ENCODE results near the gene FSTL4.

FSTL4 gene

DNA sequence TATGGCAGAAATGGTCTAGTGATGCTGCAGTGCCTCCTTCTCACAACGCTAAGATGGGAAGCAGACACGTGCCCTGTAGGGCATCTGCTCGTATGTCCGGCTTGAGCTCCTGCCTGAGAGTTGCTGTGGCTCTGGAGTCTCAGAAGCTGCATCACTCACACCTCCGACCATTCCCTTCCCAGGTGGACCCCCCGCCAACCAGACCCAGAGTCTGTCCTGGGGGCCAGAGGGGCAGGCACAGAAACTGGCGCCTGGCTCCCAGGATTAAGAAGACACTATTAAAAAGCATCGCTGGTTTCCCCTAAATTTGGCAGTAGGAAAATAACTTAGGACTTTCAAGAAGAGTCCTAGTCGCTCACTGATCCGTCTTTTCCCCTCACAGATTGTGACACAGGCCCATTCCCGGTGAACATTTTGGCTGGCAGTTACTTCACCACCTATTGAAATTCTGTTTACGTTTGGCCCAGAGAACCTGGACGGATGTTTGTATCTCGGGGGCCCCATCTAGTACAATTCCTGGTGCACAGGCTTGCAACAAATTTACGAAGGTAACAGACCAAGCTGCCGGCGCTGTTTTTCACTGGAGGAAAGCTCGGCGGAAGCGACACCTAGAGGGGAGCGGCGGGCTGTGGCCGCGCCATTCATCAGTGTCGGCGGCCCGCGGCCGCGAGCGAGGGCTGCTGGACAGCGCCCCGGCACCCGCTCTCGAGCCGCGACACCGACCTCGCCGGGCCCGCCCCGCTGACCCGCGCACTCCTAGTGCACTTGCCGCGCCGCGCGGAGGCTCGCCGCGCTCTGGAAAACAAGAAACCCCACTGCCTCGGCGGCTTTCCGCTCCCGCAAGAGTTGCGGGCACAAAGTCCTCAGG lies 1.6 kb downstream of the FSTL4 start:
- DNase-seq = no peak

DNA sequence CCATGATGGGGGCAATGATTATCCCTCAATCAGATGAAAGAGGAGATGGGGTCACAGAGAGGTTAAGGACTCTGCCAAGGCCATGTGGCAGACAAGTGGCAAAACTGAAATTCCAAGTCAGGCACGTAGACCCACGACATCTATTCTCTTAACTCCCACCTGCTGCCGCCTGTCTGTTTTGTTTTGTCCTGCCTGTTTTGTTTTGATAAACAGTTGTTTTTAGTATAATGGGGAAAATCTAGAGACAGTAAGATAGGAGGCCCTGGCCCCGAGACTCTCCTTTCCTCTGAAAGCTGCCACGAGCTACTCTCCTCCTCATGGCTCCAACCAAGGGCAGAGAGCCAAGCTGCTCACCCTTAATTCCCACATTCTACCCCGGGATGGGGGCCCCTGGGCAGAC lies 4.9 kb downstream of the FSTL4 start:
- no peak for DNase-seq

DNA sequence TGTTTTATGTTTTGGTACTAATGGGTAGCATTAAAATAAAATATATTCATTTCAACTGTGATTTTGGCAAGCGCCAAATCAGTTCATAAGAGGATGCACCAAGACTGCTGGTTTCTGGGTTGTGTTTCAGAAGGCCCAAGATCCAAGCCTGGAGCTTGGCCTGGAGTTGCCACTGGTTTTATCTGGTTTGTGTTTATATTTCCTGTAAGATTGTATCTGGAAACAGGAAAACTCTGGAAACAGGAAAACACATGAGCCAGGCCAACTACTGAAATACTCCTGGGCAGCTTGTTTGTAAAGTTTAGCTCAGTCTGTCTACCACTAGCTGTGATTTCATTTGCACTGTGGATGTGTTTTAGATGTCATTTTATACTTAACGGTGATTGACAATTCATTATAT lies 5.5 kb downstream of the FSTL4 start:
- no peak for DNase-seq

DNA sequence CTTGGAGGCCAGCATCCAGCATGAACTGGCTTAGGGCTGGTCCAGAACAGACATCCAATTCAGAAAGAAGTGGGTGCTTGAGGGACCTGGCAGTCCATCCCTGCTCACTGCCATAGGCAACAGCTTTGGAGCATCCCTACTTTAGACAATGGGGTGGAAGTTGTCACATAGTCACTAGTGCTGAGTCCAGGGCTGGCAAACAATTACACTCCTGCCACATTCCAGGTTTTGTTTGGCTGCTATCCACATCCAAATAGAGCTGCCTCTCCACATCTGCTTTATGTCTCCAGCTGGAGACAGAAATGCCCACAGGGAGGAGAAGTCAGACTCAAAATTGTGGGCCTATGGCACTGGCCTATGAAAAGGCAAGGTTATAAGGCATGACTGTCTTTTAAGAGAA lies 7.0 kb downstream of the FSTL4 start:
- DNase-seq = no peak

DNA sequence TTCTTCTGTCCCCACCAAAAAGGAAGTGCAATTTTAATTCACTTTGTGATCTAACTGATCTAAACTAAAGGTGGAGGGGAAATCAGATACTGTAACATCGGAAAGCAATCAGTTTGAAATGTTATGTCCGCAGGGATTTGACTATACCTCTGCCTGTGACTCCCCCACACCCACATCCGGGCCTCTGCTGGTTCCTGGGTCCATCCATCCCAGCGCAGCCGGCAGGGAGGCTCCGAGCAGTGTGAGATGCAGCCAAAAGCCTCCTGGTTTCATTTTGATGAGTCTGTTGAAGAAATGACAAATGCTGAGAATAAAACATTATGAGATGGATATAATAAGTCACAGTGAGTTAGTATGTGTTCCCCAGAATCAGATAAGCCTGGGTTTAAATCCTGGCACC lies 8.6 kb downstream of the FSTL4 start:
- no peak for DNase-seq

DNA sequence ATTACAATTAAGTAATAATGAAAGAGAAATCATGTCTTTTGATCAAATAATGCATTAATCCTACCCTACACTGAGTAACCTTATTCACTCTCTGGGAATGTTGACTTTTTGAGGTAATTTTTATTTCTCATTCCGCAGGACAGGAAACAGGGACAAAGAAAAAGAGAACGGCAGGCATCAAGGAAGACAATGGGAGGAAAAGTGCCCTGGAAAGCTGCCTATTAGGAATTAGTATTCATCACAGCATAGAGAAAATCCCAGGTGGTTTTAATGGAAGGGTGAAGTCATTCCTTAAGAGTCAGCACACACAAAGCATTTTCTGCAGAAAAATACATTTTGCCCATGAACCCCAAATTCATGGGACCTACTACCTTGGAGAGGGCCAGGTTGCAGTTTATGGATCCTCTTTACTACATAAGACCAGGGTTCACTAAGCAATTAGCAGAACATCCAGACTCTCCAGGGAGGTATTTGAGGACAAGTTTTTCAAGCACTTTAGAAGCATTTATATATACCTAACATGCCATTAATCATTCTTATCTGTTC lies 9.4 kb downstream of the FSTL4 start:
- DNase-seq = no peak

DNA sequence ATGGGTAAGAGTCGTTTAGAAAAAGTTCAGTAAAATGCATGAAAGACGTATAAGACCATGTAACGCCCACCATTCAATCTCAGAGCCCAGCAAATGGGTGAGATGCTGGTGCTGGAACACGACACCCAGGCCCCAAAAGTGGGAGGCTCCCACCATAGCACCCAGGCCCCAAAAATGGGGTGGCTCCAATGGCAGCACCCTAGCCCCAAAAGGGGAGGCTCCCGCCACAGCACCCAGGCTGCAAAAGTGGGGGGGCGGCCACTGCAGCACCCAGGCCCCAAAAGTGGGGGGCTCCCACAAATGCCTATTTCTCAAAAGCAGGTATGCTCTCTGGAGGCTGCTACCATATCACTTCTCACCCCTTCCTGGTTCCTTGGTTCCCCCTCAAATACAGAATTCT lies 12.7 kb downstream of the FSTL4 start:
- DNase-seq = no peak

DNA sequence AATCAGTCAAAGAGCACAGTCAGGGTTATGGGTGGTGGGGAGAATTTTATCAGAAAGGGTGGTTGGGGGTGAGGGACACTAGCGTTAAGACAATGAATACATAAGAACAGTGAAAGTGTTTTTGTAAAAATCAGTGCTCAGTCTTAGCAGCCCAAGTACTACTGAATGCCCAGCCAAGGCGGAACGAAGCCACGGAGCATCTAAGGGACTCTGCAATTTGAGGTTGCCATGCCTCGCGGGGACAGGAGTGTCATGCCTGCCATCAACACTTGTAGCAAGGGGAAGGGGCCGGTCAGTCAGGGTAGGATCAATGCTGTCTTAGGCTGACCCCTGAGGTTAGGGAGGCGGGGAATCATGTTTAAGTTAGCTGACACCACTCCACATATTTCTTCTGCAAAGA lies 13.3 kb downstream of the FSTL4 start:
- DNase-seq = no peak

DNA sequence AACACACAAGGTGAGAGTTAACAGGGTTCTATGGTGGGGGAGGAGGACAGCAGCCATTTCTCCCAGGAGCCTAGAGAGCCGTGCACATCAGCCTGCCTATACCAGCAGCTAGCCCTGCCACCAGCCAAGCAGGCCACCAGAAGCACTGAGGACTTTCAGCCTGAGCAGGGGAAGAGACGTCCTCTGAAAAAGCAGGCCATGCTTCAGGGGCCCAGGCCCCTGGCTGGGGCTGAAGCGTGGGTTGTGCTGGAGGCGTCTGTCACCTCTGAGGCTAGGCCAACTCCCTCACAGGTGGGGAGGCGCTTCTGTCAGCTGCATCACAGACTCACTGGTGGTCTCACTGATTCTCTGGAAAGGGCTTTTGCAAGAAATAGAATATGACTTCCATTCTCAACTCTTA lies 16.3 kb downstream of the FSTL4 start:
- DNase-seq = no peak

DNA sequence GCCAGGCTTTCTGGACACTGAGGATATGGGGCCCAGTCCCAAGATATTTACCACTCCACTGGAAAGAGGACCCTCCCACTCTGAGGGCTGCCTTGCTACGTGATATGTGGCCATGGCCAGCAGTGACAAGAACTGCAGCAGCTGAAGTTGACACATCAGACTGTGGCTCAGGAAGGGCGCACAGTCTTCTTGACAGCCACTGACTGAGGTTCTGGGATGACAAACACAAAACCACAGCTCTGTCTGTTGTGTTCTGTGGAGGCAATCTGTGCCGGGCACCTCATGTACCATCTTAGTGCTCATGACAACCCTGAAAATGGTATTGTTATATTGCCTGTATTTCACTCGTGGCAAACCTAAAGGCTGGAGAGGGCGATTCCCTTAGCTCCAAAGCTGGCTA lies 16.9 kb downstream of the FSTL4 start:
- DNase-seq = no peak

DNA sequence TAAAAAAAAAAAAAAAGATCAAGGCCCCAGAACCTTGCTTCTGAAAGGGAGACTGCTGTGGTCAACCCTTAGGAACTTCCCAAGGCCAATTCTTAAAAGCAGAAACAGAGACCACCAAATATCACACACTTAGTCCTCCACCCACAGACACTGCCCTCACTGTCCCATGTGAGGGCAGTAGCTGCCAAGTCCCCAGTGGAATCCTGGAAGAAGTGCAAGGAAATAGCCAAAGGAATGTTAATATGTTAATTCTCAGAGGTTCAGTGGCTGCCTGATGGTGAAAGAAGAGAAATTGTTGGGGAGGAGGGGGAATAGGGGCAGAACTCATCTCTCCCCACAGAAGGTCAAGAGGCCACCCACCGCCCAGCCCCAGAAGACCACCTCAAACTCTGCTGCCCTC lies 23.1 kb downstream of the FSTL4 start:
- DNase-seq = no peak

DNA sequence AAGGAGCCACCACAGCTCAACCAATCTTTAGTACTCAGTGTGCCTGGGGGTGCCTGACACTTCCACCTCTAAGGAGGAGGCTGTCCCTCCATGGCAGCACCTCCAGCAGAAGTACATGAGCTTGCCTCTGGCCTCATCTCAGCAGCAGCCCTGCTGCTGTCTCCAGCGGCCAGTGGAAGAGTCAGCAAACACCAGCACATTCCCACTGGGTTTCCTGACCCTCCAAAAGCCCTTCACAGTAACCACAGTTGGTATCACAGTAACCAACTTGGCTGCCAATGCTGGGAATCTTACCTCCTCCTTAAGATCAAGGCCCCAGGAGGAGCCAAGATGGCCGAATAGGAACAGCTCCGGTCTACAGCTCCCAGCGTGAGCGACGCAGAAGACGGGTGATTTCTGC lies 29.4 kb downstream of the FSTL4 start:
- DNase-seq = no peak

DNA sequence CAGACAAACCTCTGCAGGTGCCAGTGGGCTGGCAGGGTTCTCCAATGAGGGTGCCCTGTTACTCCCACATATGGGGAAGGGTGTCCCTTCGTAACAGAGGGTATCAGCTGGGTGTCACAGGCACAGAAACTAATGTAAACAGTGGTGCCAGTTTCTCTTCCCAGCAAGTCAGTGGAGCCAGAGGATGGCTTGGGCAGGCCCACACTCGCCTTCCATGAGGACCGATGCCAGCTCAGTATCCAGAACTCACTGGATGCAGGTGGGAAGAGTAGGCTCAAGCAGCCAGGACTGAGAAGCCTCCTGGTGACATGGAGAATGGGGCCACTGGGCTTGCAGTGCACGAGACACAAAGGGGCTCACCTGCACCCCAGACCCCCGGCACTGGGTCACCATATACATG lies 30.4 kb downstream of the FSTL4 start:
- DNase-seq = no peak

DNA sequence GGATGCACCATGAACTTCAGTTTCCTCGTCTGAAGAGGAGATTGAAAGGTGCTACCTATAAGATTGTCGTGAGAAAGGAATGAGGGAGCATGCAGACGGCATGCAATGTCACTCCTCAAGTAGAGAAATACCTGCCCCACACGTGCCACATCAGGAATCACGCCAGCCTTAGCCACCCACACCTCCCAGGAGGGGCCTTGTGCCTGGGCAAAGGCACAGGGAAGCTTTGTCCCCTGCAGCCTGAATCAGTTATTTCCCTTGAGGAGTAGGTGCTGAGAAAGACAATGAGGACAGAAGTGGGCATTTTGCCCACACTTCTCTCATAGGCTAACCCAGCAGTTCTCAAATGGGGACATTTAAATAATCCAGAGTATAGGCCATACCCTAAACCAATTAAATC lies 31.0 kb downstream of the FSTL4 start:
- no peak for DNase-seq

DNA sequence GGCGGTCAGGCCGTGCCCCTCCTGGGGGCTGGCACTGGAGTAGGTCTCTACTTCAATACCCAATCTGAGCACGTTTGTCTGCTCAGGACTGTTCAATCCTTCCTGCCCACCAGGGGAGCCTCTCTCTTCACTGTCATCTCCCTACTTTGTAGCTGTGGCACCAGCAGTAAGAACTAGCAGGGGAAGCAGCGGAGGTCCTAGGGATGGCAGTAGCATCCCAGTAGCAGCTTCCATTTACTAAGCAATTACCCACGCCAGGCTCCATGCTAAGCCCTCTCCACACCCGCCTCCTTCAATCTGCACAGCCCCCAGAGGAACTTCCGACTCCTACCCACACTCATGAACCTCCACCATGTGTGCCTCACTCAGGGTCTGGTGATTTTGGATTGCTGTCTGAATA lies 31.7 kb downstream of the FSTL4 start:
- no peak for DNase-seq

DNA sequence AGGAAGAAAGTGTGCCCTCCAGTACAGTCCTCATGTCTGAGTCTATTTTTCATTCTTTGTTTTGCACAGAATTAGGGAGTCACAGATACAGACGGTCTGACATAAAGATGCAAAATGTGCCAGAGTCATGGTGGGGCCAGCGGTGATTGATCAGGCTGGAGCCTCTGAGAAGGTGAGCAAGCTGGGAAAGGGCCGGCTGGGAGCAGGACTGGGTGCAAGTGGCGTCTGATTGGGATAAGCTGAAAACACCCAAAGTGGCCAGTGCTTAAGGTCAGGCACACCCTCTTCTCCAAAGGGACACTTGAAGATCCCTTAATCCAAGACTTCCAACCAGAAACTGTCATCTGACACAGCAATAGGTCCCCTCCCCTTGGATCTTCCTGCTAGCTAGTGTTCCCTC lies 32.6 kb downstream of the FSTL4 start:
- no peak for DNase-seq

DNA sequence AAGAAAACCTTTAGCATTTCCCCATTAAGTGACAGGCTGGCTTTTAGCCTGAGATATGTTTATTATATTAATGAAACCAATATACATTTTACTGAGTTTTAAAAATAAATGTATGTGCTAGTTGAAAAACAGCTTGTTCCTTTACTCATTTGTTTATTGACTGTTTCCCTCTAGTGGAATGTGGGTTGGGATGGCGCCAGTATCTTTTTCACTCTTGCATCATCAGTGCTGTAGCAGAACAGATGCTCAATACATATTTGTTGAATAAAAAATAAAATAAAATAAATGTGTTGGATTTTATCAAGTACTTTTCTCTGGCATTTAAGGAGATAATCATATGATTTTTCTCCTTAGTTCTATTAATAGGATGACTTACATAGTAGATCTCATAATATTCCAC lies 43.0 kb downstream of the FSTL4 start:
- no peak for DNase-seq

DNA sequence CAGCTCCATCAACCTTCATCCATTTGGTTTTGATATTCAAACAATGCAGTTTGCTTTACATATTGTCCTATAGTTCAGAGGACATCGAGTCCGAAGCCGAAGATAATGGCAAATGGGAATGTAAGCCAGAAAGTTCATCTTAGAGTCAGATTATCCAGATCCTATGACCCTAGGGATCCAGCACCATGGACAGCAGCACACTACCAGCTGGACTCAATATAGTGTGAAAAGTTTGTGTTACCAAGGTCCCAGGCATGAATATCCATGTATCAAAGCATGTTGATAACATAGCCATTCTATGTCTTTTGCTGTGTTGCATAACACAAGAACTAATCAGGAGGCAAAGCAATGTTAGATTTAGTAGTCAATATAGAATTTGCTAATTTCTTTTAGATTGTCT lies 46.3 kb downstream of the FSTL4 start:
- no peak for DNase-seq

DNA sequence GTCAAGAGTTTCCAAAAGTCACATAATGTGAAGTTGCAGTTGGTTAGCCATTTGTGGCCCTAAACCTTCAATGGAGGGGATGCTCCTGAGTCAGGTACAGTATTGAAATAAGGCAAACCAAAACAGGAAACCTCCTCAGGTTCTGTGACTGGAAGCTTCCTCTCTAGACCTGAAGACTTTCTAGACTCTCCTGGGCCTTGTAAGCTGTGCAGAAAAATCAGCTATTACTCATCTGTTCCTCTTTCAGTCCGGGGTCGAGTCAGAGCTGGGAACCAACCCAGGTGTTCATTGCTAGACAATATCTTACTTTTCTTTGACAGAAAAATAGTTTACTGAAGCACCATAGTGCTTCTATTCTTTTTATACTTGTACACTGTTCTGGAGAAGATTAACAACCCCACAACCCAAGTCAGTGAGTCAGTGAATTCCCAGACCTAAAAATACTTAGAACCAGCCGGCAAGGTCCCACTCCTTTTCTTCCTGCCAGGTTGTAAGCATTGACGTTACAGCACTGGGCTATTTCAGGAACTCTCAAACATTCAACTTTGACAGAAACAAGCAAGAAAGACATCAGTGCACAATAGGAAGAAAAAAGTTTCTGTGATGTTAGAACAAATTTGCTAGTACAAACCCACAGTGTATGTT lies 47.3 kb downstream of the FSTL4 start:
- DNase-seq = no peak

DNA sequence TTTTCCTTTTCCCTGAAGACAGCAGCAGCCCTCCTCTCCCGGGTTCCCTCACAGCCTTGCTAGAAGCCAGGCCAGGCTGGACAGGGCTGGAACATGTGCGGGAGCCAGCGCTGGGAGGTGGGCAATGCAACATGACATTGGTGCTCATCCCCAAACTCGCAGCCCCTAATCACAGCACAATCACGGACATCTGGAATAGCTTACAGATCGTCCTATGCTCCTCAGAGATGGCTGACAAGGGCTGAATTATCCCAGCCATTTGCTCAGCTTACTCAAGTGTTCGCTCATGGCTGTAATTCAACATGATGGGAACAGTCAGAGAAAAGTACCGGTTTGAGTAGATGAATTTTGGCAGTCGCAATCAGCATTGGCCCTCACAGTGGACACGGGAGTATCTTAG lies 49.8 kb downstream of the FSTL4 start:
- no peak for DNase-seq

DNA sequence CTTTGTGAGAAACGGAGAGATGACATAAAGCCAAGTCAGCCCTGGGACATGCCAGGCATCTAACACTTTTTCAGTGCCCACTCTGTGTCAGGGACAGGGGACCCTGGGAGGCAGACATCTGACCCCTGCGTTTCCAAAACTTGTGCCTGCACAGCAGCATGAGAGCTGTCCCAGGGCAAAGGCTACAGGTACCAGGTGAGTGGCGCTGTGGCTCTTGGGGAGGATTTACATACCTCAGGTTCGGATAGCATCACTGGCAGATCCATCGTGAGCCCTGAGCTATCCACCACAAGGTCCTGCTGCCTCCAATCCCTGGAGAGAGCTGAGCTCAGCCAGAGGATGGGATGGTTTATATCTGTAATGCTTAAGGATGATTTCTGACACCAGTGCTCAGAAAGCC lies 52.4 kb downstream of the FSTL4 start:
- DNase-seq = no peak

DNA sequence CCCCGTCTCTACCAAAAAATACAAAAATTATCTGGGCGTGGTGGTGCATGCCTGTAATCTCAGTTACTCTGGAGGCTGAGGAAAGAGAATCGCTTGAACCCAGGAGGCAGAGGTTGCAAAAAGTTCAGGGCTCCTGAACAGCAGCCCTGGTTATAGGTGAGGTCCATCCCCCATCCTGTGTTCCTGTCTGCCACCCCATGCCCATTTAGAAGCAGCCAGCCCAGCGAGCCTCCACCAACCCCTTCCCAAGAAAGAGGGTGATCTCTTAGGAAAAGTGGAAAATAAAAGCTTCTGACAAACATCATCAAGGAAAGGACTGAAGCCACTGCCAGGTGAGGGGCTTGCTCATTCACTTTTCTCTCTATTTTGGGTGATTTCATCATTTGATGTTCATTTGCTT lies 55.8 kb downstream of the FSTL4 start:
- no peak for DNase-seq

DNA sequence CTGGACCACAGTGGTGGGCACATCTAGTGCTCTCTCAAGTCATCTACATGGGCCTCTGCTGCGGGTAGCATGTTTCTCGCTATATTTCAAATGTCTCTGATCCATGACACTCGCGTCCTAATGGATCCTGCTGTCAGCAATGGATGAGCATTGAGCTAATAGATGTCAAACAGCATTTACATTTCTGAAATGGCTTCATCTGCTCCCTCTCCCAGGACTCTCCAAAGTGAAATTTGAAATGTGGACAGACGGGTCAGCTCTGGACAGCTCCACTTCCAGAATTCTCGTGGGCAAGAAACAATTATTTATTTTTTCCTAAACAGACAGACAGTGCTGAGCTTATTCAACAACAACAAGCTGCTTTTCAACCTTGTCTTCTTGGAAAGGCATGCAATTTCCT lies 58.1 kb downstream of the FSTL4 start:
- DNase-seq = no peak

DNA sequence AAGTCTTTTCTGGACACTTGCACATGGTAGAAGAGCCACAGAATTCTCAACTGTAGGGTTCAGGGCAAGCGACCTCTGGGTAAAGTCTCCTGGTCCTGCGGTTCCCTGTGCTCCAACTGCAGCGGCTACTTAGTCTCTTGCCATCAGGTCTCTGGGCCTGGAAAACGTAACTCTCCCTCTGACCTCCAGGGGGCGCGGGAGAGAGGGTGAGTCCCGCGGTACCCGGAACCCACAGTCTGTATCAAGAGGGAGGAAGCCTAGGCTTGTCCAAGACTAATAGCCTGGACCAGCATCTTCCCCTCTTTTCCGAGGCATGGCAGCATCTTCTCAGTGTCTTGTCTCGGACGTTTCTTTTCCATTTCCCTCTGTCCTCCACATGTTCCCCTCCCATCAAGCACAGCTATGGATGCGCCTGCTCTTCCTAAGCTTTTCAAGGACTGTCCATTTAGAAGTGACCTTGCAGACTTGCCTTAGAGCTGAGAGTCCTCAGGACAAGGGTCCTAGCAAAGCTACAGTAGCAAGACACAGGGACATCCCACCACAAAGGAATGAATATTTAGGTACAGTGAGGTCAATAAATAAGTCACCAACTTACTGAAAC lies 59.3 kb downstream of the FSTL4 start:
- no peak for DNase-seq

Measured in cortex of kidney (tissue), 1 donor.